Stimulated activated CD4-positive, alpha-beta T cell treated with anti-CD3 and anti-CD28 coated beads, Interleukin-1b, Interleukin-23, amount 100 ng/mL, for 48 hours (primary cell): ENCODE measurements around the gene PGAP6.
"Not testable (repeated sequence)": the region's sequence is repeated elsewhere in the genome, so short reads cannot be mapped to it uniquely, and the experiment has no call there.

Experiments used
- DNase-seq: peaks from one replicate; pipeline ENCODE4 v3.0.0-alpha.2; 2020

The PGAP6 gene

DNA sequence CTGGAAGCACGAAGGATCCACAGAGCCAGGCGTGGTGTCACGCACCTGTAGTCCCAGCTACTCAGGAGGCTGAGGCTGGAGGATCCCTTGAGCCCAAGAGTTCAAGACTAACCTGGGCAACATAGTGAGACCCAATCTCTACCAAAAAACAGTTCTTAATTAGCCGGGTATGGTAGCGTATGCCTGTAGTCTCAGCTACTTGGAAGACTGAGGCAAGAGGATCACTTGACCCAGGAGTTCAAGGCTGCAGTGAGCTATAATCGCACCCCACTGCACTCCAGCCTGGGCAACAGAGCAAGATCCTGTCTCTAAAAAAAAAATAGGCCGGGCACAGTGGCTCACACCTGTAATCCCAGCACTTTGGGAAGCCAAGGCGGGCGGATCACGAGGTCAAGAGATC, 33.3 kb downstream of the PGAP6 start:
- DNase-seq = not testable (repeated sequence)

DNA sequence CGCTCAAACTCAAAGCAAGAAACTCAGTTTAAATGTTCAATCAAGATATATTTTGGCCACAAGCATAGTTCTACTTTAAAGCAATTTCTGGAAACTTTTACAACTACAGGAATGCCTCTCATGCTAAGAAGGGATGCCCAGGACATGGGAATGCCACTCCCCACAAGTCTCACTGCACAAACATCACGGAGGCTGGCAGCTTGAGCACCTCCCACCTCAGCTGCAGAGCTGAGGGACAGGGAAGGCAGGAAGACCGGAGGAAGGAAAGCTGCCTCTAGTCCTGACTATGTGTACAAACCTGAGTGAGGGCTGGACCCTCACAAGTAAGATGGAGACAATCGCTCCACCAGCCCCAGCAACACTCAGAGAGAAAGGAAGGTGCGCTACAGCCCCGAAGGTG, 34.6 kb downstream of the PGAP6 start:
- DNase-seq = no peak

DNA sequence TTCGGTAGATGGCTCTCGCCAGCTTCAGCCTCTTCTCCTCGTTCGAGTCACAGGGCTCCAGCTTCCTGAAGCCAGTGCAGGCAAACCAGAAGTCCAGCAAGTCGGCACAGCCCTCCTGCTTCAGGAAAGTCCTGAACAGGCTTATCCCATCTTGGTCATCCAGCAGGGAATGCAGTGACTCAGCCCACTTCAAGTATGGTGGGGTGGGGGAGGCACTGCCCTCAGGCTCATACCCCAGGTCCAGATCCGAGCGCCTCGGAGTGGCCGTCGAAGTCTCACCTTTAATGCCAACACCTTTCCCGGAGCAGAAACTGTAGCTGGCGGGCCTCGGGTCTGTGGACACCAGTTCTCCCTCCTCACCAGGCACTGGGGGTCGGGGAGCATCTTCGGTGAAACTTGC, 35.2 kb downstream of the PGAP6 start:
- DNase-seq = no peak

DNA sequence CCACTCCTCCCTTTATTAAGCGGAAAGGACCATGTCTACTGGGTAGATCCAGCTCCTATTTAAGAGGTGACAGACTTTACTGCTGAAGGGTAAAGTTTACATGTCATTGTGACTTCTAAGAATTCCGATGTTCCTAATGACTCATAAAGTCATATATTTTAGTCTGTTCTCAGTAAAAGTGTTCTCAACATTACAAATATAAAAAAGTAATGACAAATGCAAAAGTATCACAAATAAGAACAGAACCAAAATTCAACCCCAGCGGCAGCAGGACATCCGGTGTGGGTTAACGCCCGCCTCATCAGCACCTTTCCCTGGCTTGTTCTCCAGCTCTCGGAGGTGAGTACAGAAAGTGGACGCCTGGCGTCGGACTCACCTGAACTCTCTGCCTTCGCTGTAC, 36.0 kb downstream of the PGAP6 start:
- no peak for DNase-seq

DNA sequence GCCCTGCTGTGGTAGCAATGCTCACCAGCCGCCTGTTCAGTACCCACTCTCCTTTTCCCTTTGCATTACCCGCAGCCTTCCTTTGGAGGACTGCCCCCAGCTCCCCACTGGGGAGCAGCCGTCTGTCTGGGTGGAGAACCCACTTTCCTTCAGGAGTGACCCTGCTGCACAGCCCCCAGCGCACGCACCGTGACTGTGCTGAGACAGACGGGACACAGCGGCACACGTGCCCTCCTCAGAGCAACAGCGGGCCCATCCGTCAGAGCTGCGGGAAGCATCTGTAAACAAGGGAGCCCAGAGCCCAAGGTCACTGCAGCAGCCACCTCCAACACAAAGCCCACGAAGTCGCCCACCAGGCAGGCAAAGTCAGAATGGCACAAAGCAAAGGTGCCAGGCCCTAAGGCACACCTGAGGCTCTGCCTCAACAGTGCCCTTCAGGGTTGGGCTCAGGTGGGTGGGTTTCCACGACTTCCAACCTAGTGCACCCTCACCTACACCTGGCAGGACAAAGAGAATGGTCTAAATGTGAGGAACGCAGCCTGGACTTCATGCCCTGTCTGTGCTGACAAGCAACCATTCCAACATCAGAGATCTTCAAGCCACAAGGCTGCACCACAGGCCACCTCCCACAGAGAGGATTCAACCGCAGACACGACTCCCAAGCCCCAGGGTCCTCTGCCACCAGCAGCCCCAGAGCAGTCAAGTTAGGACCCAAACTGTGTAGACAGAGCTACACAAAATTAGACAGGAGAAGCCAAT, 39.1 kb downstream of the PGAP6 start:
- no peak for DNase-seq

DNA sequence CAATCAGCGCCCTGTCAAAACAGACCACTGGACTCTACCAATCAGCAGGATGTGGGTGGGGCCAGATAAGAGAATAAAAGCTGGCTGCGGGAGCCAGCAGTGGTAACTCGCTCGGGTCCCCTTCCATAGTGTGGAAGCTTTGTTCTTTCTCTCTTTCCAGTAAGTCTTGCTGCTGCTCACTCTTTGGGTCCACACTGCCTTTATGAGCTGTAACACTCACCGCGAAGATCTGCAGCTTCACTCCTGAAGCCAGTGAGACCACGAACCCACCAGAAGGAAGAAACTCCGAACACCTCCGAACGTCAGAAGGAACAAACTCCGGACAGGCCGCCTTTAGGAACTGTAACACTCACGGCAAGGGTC, 39.8 kb downstream of the PGAP6 start:
- not testable (repeated sequence) for DNase-seq

DNA sequence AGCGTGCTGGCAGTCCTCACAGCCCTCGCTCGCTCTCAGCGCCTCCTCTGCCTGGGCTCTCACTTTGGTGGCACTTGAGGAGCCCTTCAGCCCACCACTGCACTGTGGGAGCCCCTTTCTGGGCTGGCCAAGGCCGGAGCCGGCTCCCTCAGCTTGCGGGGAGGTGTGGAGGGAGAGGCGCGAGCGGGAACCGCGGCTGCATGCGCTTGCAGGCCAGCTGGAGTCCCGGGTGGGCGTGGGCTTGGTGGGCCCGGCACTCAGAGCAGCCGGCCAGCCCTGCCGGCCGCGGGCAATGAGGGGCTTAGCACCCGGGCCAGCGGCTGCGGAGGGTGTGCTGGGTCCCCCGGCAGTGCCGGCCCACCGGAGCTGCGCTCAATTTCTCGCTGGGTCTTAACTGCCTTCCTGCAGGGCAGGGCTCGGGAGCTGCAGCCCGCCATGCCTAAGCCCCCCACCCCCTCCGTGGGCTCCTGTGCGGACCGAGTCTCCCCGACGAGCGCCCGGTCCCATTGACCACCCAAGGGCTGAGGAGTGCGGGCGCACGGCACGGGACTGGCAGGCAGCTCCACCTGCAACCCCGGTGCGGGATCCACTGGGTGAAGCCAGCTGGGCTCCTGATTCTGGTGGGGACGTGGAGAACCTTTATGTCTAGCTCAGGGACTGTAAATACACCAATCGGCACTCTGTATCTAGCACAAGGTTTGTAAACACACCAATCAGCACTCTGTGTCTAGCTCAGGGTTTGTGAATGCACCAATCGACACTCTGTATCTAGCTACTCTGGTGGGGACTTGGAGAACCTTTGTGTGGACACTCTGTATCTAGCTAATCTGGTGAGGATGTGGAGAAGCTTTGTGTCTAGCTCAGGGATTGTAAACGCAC, 40.4 kb downstream of the PGAP6 start:
- not testable (repeated sequence) for DNase-seq

DNA sequence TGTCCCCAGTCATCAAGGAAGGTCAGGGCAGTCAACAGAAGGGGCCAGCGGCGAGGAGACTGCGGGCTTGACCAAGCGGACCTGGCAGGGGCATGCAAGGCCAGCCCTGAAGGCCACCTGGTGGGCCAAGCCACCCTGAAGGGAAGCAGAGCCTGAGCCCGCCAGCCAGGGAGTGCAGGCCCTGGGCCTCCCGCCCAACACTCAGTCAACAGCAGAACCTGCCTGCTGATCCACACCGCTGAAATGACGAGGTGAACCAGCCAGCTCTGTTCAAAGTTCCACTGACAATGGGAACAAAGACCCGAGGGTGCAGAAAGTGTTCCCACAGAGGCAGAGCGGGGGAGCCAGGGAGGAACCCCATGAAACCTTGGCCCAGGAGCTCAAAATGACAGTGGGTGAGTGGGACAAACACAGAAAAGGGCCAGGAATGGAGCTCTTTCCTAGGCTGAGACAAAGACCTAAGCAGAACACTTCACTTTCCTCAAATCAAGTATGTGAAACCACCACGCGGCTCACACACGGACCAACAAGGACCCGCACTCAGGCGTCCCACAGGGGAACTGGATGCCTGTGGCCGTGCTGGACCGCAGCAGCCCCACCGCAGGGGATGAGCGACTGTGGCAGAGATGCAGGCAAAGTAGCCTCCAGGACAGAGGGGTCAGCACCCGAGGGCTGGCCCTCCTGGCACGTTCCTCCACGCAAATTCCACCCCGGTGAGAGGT, 41.2 kb downstream of the PGAP6 start:
- DNase-seq = no peak

DNA sequence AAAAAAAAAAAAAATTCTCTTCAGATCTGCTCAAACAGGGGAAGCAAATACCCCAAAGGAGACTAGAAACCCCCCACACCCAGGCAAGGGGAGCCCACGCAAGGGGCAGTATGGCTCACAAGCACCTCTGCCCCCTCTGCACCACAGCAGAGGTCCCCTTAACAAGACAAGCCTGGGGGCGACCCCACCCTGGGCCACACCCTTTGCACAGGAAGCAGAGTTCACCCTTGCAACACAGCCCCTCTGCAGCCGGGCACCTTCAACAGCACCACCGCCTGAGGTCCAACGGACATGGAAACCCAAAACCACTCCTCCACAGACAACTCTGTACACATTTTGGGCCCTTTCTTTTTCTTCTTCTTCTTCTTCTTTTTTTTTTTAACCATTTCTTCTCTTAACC, 42.1 kb downstream of the PGAP6 start:
- DNase-seq = no peak

DNA sequence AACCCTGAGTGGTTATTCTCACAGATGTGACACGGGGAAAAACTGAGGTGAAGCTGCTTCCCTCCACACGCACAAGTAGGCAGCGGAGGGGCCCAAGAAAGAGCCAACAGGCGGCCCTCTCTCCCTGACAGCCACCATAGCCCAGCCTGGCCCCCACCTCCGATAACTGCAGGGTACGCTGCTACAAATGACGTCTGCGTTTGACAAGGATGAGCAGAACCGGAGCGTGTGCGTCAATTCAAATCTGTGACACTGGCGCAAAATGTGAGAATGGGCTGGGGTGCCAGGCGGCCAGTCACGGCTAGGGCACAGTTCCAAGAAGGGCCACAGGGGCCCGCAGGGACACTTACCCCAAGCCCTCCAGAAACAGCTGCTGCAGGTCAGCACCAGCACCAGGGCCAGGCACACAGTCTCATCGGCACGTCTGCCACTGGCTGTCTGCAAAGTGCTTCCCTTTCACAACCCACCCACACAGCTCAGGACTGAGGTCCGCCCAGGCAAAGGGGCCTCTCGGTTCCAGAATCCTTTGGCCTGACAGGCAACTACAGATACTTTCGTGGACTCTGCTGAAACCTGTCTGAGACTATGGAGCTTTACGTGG, 43.7 kb downstream of the PGAP6 start:
- no peak for DNase-seq

DNA sequence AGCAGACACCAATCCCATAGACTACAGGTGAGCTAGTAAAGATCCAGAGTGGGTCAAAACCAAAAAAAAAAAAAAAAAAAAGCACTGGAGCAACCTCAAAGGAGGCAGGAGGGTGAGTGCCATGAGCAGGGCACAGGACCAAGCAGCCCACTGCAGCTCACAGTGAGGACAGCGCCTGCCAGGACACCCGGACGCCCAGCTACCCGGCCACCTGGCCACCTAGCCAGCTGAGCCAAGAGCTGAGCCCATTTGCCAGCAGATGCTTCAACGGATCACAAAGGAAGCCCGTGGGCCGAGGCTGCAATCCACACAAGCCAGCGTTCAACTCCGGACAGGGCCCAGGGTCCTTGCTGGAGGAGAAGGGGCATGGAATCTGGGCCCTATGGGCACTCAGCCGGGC, 44.3 kb downstream of the PGAP6 start:
- no peak for DNase-seq

DNA sequence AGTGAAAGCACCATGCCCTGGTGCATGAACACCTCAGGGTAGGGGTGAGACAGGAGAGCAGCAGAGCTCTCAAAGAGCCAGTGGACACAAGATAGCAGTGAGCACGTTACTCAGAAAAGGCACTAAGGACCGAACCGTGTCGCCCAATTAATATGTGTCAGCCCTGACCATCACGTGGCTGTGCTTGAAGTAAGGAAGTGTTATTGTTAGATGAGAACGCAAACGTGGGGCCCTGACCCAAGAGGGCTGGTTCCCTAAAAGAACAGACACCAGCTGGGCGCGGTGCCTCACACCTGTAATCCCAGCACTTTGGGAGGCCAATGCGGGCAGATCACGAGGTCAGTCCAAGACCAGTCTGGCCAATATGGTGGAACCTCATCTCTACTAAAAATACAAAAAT, 45.5 kb downstream of the PGAP6 start:
- DNase-seq = no peak

DNA sequence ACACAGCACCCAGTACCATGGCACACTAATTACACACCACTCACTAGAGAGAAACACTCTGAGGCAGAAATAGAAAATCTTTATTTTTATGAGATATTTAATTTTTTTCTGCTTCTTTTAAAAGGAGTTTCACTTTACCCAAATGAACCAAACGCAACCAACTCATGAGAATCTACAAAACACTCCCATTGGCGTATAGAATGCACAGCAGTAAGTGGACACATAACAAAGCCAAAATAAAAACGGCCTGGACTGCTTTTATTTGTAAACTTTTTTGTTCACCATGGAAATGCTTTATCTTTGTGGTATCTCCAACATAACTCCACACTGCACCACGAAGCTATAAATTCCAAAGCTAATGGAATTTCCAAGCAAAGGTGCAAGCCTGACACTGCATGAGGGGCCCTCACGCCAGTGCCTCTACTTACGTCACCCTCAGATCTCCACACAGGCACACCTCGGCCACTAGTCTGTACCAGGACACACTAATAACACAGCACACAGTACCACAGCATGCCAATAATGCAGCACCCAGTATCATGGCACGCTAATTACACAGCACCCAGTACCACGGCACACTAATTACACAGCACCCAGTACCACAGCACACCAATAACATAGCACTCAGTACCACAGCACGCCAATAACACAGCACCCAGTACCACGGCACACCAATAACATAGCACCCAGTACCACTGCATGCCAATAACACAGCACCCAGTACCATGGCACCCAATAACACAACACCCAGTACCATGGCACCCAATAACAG, 46.7 kb downstream of the PGAP6 start:
- not testable (repeated sequence) for DNase-seq

DNA sequence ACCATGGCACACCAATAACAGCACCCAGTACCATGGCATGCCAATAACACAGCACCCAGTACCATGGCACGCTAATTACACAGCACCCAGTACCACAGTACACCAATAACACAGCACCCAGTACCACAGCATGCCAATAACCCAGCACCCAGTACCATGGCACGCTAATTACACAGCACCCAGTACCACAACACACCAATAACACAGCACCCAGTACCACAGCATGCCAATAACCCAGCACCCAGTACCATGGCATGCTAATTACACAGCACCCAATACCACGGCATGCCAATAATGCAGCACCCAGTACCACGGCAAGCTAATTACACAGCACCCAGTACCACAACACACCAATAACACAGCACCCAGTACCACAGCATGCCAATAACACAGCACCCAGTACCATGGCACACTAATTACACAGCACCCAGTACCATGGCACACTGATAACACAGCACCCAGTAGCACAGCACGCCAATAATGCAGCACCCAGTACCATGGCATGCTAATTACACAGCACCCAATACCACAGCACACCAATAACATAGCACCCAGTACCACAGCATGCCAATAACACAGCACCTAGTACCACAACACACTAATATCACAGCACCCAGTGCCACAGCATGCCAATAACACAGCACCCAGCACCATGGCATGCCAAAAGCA, 47.5 kb downstream of the PGAP6 start:
- not testable (repeated sequence) for DNase-seq

DNA sequence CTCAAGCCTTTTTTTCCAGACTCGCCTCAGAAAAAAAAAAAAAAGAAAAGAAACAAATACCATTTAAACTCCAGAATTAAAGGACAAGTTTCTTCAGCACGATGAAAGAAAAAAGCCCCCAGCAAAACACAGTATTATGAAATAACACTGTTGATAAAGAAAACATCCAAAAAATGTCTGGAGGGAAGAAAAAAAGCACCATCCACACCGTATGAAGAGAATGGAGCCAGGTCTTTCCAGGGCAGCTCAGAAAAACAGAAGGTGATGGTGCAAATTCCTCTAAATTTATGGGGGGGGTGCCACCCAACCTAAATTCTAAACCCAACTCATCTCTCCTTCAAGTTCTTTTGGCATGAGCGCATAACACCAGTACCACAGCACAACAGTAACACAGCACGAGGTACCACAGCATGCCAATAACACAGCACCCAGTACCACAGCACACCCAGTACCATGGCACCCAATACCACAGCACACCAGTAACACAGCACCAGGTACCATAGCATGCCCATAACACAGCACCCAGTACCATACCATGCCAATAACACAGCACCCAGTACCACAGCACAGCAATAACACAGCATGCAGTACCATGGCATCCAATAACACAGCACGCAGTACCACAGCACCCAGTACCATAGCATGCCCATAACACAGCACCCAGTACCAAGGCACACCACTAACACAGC, 48.2 kb downstream of the PGAP6 start:
- DNase-seq = no peak

DNA sequence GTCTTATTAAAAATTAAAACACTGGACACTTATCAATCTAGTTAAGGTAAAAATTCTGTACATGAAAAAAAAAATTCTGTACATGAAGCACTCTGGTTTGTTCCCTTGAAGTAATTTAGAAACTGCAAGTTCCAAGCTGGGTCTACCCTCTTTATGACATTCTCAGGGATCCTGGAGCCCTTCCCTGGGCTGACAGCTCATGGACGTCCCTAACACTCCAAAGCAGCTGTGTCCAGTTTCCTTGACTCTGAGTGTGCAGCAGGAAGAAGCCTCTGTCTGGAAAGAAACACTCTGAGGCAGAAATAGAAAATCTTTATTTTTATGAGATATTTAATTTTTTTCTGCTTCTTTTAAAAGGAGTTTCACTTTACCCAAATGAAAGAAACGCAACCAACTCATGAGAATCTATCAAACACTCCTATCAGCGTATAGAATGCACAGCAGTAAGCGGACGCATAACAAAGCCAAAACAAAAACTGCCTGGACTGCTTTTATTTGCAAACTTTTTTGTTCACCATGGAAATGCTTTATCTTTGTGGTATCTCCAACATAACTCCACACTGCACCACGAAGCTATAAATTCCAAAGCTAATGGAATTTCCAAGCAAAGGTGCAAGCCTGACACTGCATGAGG, 50.5 kb downstream of the PGAP6 start:
- not testable (repeated sequence) for DNase-seq

DNA sequence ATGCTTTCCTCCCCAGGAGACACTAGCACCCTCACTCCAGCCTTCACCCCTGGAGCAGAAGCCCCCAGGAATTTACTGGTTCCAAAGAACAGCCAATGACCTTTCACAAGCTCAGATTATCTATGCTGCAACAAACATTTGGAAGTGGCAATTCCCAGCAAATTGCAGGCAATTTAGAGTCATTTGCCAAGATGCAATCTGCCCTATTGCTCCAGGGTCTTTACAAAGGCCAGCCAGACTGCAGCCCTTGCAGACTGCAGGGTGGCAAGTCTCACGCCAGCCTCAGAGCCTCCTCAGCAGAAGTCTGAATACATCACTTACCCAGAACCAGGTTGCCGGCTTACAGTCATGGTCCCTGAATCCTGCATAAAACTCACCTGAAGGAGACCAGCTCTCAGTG, 51.0 kb downstream of the PGAP6 start:
- no peak for DNase-seq

DNA sequence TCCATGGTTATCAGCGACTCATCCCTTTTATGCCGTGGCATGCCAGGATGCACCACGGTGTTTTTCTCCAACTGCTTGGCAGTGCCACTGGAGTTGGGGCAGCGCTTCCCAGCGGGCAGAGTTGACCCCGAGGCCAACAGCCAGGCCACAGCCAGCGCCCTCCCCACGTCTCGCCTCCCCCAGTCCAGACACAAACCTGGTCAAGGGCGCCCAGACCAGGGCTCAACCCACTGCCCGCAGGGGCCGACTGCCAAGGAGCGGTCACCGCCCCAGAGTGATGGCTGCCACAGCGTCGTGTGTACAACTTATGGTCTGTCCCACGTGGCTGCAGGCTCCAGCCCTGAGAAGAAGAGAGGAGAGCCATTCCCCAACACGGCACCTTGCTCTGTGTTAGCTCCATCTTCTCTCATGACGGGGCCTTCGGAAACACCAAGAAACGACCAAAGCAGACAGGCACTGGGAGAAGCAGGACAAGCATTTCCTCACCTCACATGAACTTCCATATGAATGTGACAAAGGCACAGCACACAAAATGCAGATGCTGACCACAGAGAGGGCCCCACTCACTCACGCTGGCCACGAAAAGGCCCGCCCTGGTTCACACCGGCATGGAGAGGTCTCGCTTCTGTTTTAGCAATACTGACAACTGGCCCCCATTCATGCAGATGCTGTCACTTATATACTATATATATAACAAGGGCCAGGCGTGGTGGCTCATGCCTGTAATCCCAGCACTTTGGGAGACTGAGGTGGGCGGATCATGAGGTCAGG, 56.2 kb downstream of the PGAP6 start:
- DNase-seq = no peak

DNA sequence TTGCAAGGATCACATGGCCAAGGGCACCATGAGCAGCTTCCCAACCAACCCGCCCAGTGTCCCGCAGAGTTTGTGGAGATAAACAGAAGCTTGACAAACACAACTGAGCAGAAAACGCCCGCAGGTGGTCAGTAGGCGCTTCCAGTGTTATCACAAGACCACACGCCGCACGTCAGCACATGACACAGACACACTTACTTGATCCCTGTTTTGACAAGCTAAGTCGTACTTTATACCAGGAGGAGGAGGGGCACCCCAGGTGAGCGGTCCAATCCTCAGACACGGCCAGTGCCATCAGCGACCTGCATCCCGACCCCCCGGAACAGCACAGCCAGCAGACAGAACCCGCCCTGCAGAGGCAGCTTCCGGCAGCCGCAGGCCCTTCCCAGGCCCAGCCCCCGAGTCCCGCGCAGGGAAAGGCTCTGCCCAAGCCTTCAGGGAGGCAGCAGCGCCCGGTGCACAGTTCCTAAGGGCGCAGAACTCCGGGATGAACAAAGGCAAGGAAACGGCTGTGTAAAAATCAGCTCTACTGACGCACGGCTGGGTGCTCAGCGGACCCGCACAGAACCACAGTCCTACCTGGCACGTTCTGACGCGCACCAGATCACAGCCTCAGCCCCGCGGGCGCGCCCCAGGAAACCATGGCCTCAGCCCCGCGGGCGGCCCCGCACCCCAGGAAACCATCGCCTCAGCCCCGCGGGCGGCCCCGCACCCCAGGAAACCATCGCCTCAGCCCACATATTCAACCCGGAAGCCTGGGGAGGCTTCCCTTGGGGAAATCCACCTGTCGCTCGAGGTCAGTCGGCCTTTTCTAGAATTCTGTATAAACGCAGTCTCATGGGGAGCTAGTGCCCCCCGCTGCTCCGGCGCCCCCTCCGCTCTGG, 57.1 kb downstream of the PGAP6 start:
- DNase-seq = peak; percentile 33
